PC-9 (cell line): ENCODE results near the gene BRCC3. TPM values are rescaled to one million over a fixed set of nuclear protein-coding genes. Genes with fewer than 3 reads are reported as not detected.

Experiments used
- BruUV-seq: library from RNA; stranded (reverse); fragments of 400-500 nt; replicated peaks from 2 replicates; lab custom pipeline; 2021; lab: Mats Ljungman, UMichigan
- CTCF ChIA-PET: fragments of 300-600 bp; sonication (Branson Sonifier 250); formaldehyde crosslinking; loops from one replicate; lab custom pipeline; 2022; ENCODE audit warnings: antibody characterized with exemption; lab: Charles Lee
- POLR2A ChIA-PET: fragments of 300-600 bp; sonication (Branson Sonifier 250); formaldehyde crosslinking; loops from one replicate; lab custom pipeline; 2022; ENCODE audit warnings: antibody characterized with exemption; ENCODE audit not compliant: unreplicated experiment; lab: Charles Lee
- DNase-seq, 2 experiments: peaks; one replicate each; pipeline versions ENCODE4 v3.0.0 to v3.0.0-alpha.2; 2015 to 2022; ENCODE audit warnings: mixed read lengths in 1 of 2
- H2AFZ ChIP-seq: fragments of 200-600 bp; sonication (generic); 2 replicates; pipeline ENCODE4 v1.8.1; 2017; ENCODE audit warnings: antibody characterized with exemption
- H3F3A ChIP-seq: fragments of 200-600 bp; sonication (generic); 2 replicates; pipeline ENCODE4 v1.8.1; 2017; ENCODE audit warnings: antibody characterized with exemption, mild to moderate bottlenecking, low read depth; ENCODE audit not compliant: insufficient read depth
- H3K27ac ChIP-seq: fragments of 200-600 bp; sonication (generic); 2 replicates; pipeline ENCODE4 v1.6.1; 2016; ENCODE audit warnings: mixed run types
- H3K27me3 ChIP-seq: fragments of 200-600 bp; sonication (generic); 2 replicates; pipeline ENCODE4 v1.6.1; 2016; ENCODE audit warnings: low read depth, mixed run types; ENCODE audit not compliant: insufficient read depth
- H3K36me3 ChIP-seq: fragments of 200-600 bp; sonication (generic); 2 replicates; pipeline ENCODE4 v1.6.1; 2016; ENCODE audit warnings: low read depth, mixed run types
- H3K4me1 ChIP-seq: fragments of 200-600 bp; sonication (generic); replicated peaks from 2 replicates; pipeline ENCODE4 v1.6.1; 2016; ENCODE audit warnings: mixed run types; ENCODE audit not compliant: insufficient read depth
- H3K4me2 ChIP-seq: fragments of 200-600 bp; sonication (generic); 2 replicates; pipeline ENCODE4 v1.6.1; 2017; ENCODE audit warnings: mixed run types
- H3K4me3 ChIP-seq: fragments of 200-600 bp; sonication (generic); 2 replicates; pipeline ENCODE4 v1.6.1; 2016; ENCODE audit warnings: mixed run types
- H3K79me2 ChIP-seq: fragments of 200-600 bp; sonication (generic); 2 replicates; pipeline ENCODE4 v1.6.1; 2017; ENCODE audit warnings: low read depth, mixed run types
- H3K9me2 ChIP-seq: fragments of 200-600 bp; sonication (generic); 2 replicates; pipeline ENCODE4 v1.8.1; 2017; ENCODE audit warnings: mild to moderate bottlenecking; ENCODE audit not compliant: insufficient read depth
- H3K9me3 ChIP-seq: fragments of 200-600 bp; sonication (generic); 2 replicates; pipeline ENCODE4 v1.8.1; 2016; ENCODE audit warnings: low read depth; ENCODE audit not compliant: insufficient read depth
- H4K20me1 ChIP-seq: fragments of 200-600 bp; sonication (generic); 2 replicates; pipeline ENCODE4 v1.8.1; 2017; ENCODE audit not compliant: insufficient read depth
- CTCF ChIP-seq: fragments of 200-600 bp; sonication (generic); conservative IDR thresholded peaks from 2 replicates; pipeline ENCODE4 v1.6.1; 2017; ENCODE audit warnings: mixed run types, antibody characterized with exemption, mild to moderate bottlenecking, moderate library complexity
- EZH2 ChIP-seq: fragments of 200-600 bp; sonication (generic); IDR thresholded peaks from 2 replicates; pipeline ENCODE4 v1.8.0; 2017; ENCODE audit warnings: antibody characterized with exemption, low read depth
- intact Hi-C: fragments of 100-400 bp; cut with micrococcal nuclease; formaldehyde crosslinking; loops from one replicate; pipeline ENCODE4 v1.10.0; 2022; ENCODE audit not compliant: unreplicated experiment
- total RNA-seq: library from RNA; stranded (reverse); gene quantifications from 2 replicates; pipeline ENCODE4 v1.2.3, GENCODE V29; 2021

The BRCC3 gene
- total RNA-seq, 1 experiment from 2014 or later, result 52.0 TPM

GRCh38 chrX:155070038-155070437 lies 1.3 kb upstream of the BRCC3 start:
- BruUV-seq, result TSS peak; percentile 77
- CTCF ChIA-PET, result no interaction called here
- peak overlapping the region; percentile 90 for H2AFZ ChIP-seq
- H4K20me1 ChIP-seq, result no peaks in the 10 kb centered on the region
- peak overlapping the region; percentile 67 for H3K4me3 ChIP-seq
- intact Hi-C loops, result loop anchor here (2.0 kb wide), 1 partner anchor 43 kb away; the partner anchor contains the start of gene FUNDC2
- H3K4me1 ChIP-seq, result peaks cover 43% of the 10 kb centered on the region
- H3K27me3 ChIP-seq, result no peaks in the 10 kb centered on the region
- no peak for DNase-seq
- no peak for TF ChIP-seq EZH2
- no peaks in the 10 kb centered on the region for H3K9me2 ChIP-seq
- peaks cover 17% of the 10 kb centered on the region for H3F3A ChIP-seq
- no peaks in the 10 kb centered on the region for H3K9me3 ChIP-seq
- no peaks in the 10 kb centered on the region for H3K36me3 ChIP-seq
- H3K4me2 ChIP-seq, result peak overlapping the region; percentile 77
- peaks cover 61% of the 10 kb centered on the region for H3K79me2 ChIP-seq
- POLR2A ChIA-PET, result interaction anchor here (0.6 to 0.7 kb wide), 2 partner anchors 8 to 591 kb away, joined by 4 to 6 read pairs; no protein-coding TSS in a partner anchor
- peak overlapping the region; percentile 67 for H3K27ac ChIP-seq

- POLR2A ChIA-PET, result no interaction called here
- no TSS peak for BruUV-seq
- intact Hi-C loops, result loop anchor here (2.0 kb wide), 1 partner anchor 44 kb away; the partner anchor contains the start of gene FUNDC2
Measured at GRCh38 chrX:155070663-155070974, 689 bp upstream of the BRCC3 start.

GRCh38 chrX:155071694-155072280 lies 479 bp downstream of the BRCC3 start:
- TF ChIP-seq CTCF, result no peak
- no peak for TF ChIP-seq EZH2
- ChIA-PET CTCF (no interaction called here), POLR2A (interaction anchor here (0.6 to 0.7 kb wide), 2 partner anchors 90 to 153 kb away, joined by 3 to 4 read pairs; no protein-coding TSS in a partner anchor)
- no peaks in the 10 kb centered on the region for H3K9me3 ChIP-seq
- H3K27me3 ChIP-seq, result no peaks in the 10 kb centered on the region
- peak overlapping the region; percentile 97 for H2AFZ ChIP-seq
- H3K27ac ChIP-seq, result peak overlapping the region; percentile 59
- H3K4me2 ChIP-seq, result peak overlapping the region; percentile 85
- H3K4me1 ChIP-seq, result peaks cover 29% of the 10 kb centered on the region
- no peaks in the 10 kb centered on the region for H3K9me2 ChIP-seq
- intact Hi-C loops, result loop anchor here (2.0 kb wide), 1 partner anchor 45 kb away; the partner anchor contains the start of gene FUNDC2
- peaks cover 53% of the 10 kb centered on the region for H3K79me2 ChIP-seq
- H3K4me3 ChIP-seq, result peak overlapping the region; percentile 83
- TSS peak; percentile 41 for BruUV-seq
- no peaks in the 10 kb centered on the region for H3K36me3 ChIP-seq
- H4K20me1 ChIP-seq, result no peaks in the 10 kb centered on the region
- peak in 1 of 2 experiments; percentile 35 for DNase-seq
- peaks cover 6% of the 10 kb centered on the region for H3F3A ChIP-seq

More at GRCh38 chrX:155070663-155070974, 689 bp upstream of the BRCC3 start:
- TF ChIP-seq EZH2 (no peak), CTCF (no peak)
- H3K9me2 ChIP-seq, result no peaks in the 10 kb centered on the region
- H3K9me3 ChIP-seq, result no peaks in the 10 kb centered on the region
- no peaks in the 10 kb centered on the region for H4K20me1 ChIP-seq
- H3K79me2 ChIP-seq, result peaks cover 61% of the 10 kb centered on the region
- H3K27ac ChIP-seq, result peak overlapping the region; percentile 67
- no peak for DNase-seq
- peak overlapping the region; percentile 77 for H3K4me2 ChIP-seq
- CTCF ChIA-PET, result no interaction called here
- peak overlapping the region; percentile 90 for H2AFZ ChIP-seq
- peaks cover 40% of the 10 kb centered on the region for H3K4me1 ChIP-seq
- H3K36me3 ChIP-seq, result no peaks in the 10 kb centered on the region
- no peaks in the 10 kb centered on the region for H3K27me3 ChIP-seq
- peaks cover 12% of the 10 kb centered on the region for H3F3A ChIP-seq
- peak overlapping the region; percentile 67 for H3K4me3 ChIP-seq
